Epithelial cell of proximal tubule (primary cell): ENCODE measurements around the gene CARD11. TPM values are rescaled to one million over a fixed set of nuclear protein-coding genes. Genes with fewer than 3 reads are reported as not detected.

Source experiments
- DNase-seq: peaks from one replicate; pipeline ENCODE4 v3.0.0-alpha.2; 2011; ENCODE audit warnings: low read depth
- H3K4me3 ChIP-seq: 2 replicates; pipeline ENCODE4 v1.5.1; 2011; ENCODE audit warnings: low read depth, mild to moderate bottlenecking, low read length
- CTCF ChIP-seq: conservative IDR thresholded peaks from 2 replicates; pipeline ENCODE4 v1.5.1; 2012; ENCODE audit warnings: low read depth, mild to moderate bottlenecking, low read length
- total RNA-seq: library from RNA; depleted of rRNA; stranded (reverse); fragments of >200 nt; gene quantifications from 2 replicates; pipeline ENCODE4 v1.2.3, GENCODE V29; 2015

The CARD11 gene
- total RNA-seq, 1 donor from 2014 or later = 18.7 TPM

GRCh38 chr7:2968176-2968575, 75.5 kb downstream of the CARD11 start:
- no peak for TF ChIP-seq CTCF
- DNase-seq = no peak
- H3K4me3 ChIP-seq = no peak overlapping the region

- DNase-seq = no peak
- no peak overlapping the region for H3K4me3 ChIP-seq
- no peak for TF ChIP-seq CTCF
These were observed 76.0 kb downstream of the CARD11 start for GRCh38 chr7:2967705-2968104.

GRCh38 chr7:2967253-2967652, 76.4 kb downstream of the CARD11 start:
- no peak for TF ChIP-seq CTCF
- H3K4me3 ChIP-seq = no peak overlapping the region
- no peak for DNase-seq

- no peak for TF ChIP-seq CTCF
- no peak for DNase-seq
- H3K4me3 ChIP-seq = no peak overlapping the region
These were observed 77.1 kb downstream of the CARD11 start for GRCh38 chr7:2966466-2967078.

GRCh38 chr7:2965745-2966270, 77.9 kb downstream of the CARD11 start:
- H3K4me3 ChIP-seq = no peak overlapping the region
- no peak for DNase-seq
- no peak for TF ChIP-seq CTCF

DNA sequence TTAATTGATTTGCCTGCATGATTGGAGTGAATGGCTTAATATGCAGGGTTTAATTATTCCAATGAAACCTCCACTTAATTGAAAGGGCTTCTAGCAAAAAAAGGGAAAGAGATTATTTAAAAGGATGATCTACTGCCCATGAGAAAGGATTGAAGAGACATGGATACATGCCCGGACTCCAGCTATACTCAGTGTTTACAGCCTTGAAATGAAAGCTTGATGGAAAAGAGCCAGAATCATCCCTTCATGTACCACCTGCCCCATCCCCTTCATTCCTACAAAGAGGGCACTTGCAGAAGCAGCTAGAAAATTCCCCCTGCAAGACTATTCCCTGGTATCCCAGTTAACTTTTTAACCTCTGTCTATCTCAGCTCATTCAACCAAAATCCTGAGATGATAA, 78.4 kb downstream of the CARD11 start:
- DNase-seq = no peak
- TF ChIP-seq CTCF = no peak
- no peak overlapping the region for H3K4me3 ChIP-seq

GRCh38 chr7:2964208-2964607, 79.5 kb downstream of the CARD11 start:
- H3K4me3 ChIP-seq = no peak overlapping the region
- no peak for TF ChIP-seq CTCF
- no peak for DNase-seq
